SU-DHL-6 (cell line): ENCODE data around the gene NELL1.

ENCODE experiments used
- CTCF ChIP-seq: fragments of 200-600 bp; sonication (generic); IDR thresholded peaks from one replicate; pipeline ENCODE4 v1.5.1; 2017; ENCODE audit warnings: antibody characterized with exemption, mild to moderate bottlenecking, low read length, moderate library complexity; ENCODE audit not compliant: insufficient read depth, poor library complexity, severe bottlenecking
- EZH2phosphoT487 ChIP-seq: fragments of 200-600 bp; sonication (generic), shearing (Covaris generic); conservative IDR thresholded peaks from 2 replicates; pipeline ENCODE4 v1.6.1; 2018; ENCODE audit warnings: mild to moderate bottlenecking, antibody characterized with exemption, low read length, moderate library complexity, mixed read lengths

DNA sequence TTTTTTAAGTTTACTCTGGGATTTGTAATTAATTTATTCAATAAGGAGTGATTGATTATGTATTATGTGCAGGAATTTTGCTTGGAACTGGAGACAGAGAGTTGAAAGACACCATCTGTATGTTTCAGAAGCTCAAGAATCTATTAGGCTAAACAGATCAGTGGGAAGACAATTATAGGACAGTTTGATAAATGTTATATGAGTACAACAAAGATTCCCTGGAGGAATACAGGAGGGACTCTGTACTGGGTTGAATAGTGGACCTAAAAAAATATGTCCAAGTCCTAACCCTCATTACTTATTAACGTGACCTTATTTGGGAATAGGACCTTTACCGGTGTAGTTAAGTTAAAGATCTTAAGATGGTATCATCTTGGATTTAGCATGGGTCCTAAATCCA is 681.2 kb downstream of the NELL1 start:
- TF ChIP-seq CTCF (no peak), EZH2phosphoT487 (no peak)
